GM18511 (cell line): ENCODE measurements around the gene JMJD8.
"Not testable (repeated sequence)": the region's sequence is repeated elsewhere in the genome, so short reads cannot be mapped to it uniquely, and the experiment has no call there.

ENCODE experiments used
- ATAC-seq: cut with Tn5 transposase; IDR thresholded peaks from one replicate; pipeline ENCODE4 v1.9.1; 2021; ENCODE audit warnings: mild to moderate bottlenecking, moderate library complexity; ENCODE audit not compliant: unreplicated experiment

Gene JMJD8

GRCh38 chr16:693364-693763 lies 9.2 kb upstream of the JMJD8 start:
- no peak for ATAC-seq

GRCh38 chr16:692356-693108 lies 8.4 kb upstream of the JMJD8 start:
- no peak for ATAC-seq

GRCh38 chr16:691242-691641 lies 7.1 kb upstream of the JMJD8 start:
- ATAC-seq = not testable (repeated sequence)

GRCh38 chr16:689175-689897 lies 5.2 kb upstream of the JMJD8 start:
- no peak for ATAC-seq

GRCh38 chr16:687499-687898 lies 3.4 kb upstream of the JMJD8 start:
- ATAC-seq = no peak

GRCh38 chr16:686459-687260 lies 2.5 kb upstream of the JMJD8 start:
- ATAC-seq = no peak

- no peak for ATAC-seq
Observed at GRCh38 chr16:685967-686366, 1.8 kb upstream of the JMJD8 start.

- no peak for ATAC-seq
Observed at GRCh38 chr16:684961-685696, 995 bp upstream of the JMJD8 start.

GRCh38 chr16:683396-684070 lies 601 bp downstream of the JMJD8 start:
- no peak for ATAC-seq

- ATAC-seq = no peak
Observed at GRCh38 chr16:682493-683395, 1.4 kb downstream of the JMJD8 start.

GRCh38 chr16:681746-682427 lies 2.2 kb downstream of the JMJD8 start:
- no peak for ATAC-seq

- ATAC-seq = no peak
Observed at GRCh38 chr16:680967-681745, 3.0 kb downstream of the JMJD8 start.

- no peak for ATAC-seq
Observed at GRCh38 chr16:680625-680945, 3.5 kb downstream of the JMJD8 start.

- peak; percentile 51 for ATAC-seq
Observed at GRCh38 chr16:679814-680624, 4.1 kb downstream of the JMJD8 start, which contains the start of gene STUB1. STUB1 (plus strand) TSS chr16:680410; CDS start chr16:680526, 116 bp downstream.

GRCh38 chr16:678858-679813 lies 5.0 kb downstream of the JMJD8 start:
- no peak for ATAC-seq

GRCh38 chr16:678209-678857 lies 5.8 kb downstream of the JMJD8 start:
- no peak for ATAC-seq
